H1 (cell line): Measurements from ENCODE around the gene EPB41L3. TPM values are rescaled to one million over a fixed set of nuclear protein-coding genes. Genes with fewer than 3 reads are reported as not detected.

ENCODE experiments used
- BACH1 ChIP-seq: IDR thresholded peaks from 2 replicates; pipeline ENCODE4 v1.6.1; 2012; ENCODE audit warnings: low read length, improper control_type of control experiment
- BRCA1 ChIP-seq: IDR thresholded peaks from 2 replicates; pipeline ENCODE4 v1.6.1; 2012; ENCODE audit warnings: low read depth, low read length, improper control_type of control experiment
- CBX5 ChIP-seq: fragments of 300-800, 300-1000 bp; sonication (generic); IDR thresholded peaks from 2 replicates; pipeline ENCODE4 v1.7.1; 2016; ENCODE audit warnings: antibody characterized with exemption, low read length, low read depth
- CREB1 ChIP-seq: IDR thresholded peaks from 2 replicates; pipeline ENCODE4 v1.6.1; 2012; ENCODE audit warnings: inconsistent platforms
- MAFK ChIP-seq: IDR thresholded peaks from 2 replicates; pipeline ENCODE4 v1.6.1; 2012; ENCODE audit warnings: low read depth, mild to moderate bottlenecking, improper control_type of control experiment, low read length
- SAP30 ChIP-seq: fragments of 300-600 bp; sonication (generic); IDR thresholded peaks from 2 replicates; pipeline ENCODE4 v1.7.1; 2012; ENCODE audit warnings: low read length, moderate library complexity, mild to moderate bottlenecking, inconsistent platforms; ENCODE audit not compliant: insufficient read depth, insufficient replicate concordance
- TAF7 ChIP-seq: optimal IDR thresholded peaks from 2 replicates; pipeline ENCODE3; 2011; ENCODE audit warnings: low read depth, mild to moderate bottlenecking, inconsistent platforms, low read length, moderate library complexity, borderline replicate concordance
- TCF12 ChIP-seq: IDR thresholded peaks from 2 replicates; pipeline ENCODE4 v1.6.1; 2011; ENCODE audit warnings: low read depth, mild to moderate bottlenecking, low read length
- polyA plus RNA-seq, 7 experiments: library from polyadenylated mRNA; depleted of rRNA in 3 of 7; stranded (reverse) in 5 of 7; unstranded in 2 of 7; fragments of >200 nt in 5 of 7; fragments of 200-250 nt in 2 of 7; gene quantifications; 1 replicate in 5 of 7; 2 replicates in 1 of 7; 4 replicates in 1 of 7; pipeline versions ENCODE4 v1.2.1 to v1.2.3, GENCODE V29; 2011 to 2013; ENCODE audit warnings: missing spikeins in 2 of 7, mixed read lengths in 2 of 7
- total RNA-seq: library from RNA; stranded (reverse); fragmentation: NEBNext Ultra II Directional; extraction: Animal tissue kit (Norgen Biotek cat#: 25700); gene quantifications from 2 replicates; pipeline ENCODE4 v1.2.1, GENCODE V29; 2021
- TF ChIP-seq, protein P1 (sequence below): fragments of 300-600 bp; sonication (generic); IDR thresholded peaks from 2 replicates; pipeline ENCODE4 v1.7.1; 2012; ENCODE audit warnings: low read length, moderate library complexity, mild to moderate bottlenecking, inconsistent platforms; ENCODE audit not compliant: insufficient replicate concordance
- TF ChIP-seq, protein P2 (sequence below): IDR thresholded peaks from 2 replicates; pipeline ENCODE4 v1.6.1; 2012; ENCODE audit warnings: low read length, inconsistent platforms

Gene EPB41L3
- total and polyA plus RNA-seq, 2 of the 8 experiments (the other 6 are each of a cell fraction or from before 2014, with no cell fraction given), result 7.9 to 16.1 TPM

GRCh38 chr18:5496305-5496704 is 47.5 kb downstream of the EPB41L3 start (continued):
- TF ChIP-seq, protein P1, sequence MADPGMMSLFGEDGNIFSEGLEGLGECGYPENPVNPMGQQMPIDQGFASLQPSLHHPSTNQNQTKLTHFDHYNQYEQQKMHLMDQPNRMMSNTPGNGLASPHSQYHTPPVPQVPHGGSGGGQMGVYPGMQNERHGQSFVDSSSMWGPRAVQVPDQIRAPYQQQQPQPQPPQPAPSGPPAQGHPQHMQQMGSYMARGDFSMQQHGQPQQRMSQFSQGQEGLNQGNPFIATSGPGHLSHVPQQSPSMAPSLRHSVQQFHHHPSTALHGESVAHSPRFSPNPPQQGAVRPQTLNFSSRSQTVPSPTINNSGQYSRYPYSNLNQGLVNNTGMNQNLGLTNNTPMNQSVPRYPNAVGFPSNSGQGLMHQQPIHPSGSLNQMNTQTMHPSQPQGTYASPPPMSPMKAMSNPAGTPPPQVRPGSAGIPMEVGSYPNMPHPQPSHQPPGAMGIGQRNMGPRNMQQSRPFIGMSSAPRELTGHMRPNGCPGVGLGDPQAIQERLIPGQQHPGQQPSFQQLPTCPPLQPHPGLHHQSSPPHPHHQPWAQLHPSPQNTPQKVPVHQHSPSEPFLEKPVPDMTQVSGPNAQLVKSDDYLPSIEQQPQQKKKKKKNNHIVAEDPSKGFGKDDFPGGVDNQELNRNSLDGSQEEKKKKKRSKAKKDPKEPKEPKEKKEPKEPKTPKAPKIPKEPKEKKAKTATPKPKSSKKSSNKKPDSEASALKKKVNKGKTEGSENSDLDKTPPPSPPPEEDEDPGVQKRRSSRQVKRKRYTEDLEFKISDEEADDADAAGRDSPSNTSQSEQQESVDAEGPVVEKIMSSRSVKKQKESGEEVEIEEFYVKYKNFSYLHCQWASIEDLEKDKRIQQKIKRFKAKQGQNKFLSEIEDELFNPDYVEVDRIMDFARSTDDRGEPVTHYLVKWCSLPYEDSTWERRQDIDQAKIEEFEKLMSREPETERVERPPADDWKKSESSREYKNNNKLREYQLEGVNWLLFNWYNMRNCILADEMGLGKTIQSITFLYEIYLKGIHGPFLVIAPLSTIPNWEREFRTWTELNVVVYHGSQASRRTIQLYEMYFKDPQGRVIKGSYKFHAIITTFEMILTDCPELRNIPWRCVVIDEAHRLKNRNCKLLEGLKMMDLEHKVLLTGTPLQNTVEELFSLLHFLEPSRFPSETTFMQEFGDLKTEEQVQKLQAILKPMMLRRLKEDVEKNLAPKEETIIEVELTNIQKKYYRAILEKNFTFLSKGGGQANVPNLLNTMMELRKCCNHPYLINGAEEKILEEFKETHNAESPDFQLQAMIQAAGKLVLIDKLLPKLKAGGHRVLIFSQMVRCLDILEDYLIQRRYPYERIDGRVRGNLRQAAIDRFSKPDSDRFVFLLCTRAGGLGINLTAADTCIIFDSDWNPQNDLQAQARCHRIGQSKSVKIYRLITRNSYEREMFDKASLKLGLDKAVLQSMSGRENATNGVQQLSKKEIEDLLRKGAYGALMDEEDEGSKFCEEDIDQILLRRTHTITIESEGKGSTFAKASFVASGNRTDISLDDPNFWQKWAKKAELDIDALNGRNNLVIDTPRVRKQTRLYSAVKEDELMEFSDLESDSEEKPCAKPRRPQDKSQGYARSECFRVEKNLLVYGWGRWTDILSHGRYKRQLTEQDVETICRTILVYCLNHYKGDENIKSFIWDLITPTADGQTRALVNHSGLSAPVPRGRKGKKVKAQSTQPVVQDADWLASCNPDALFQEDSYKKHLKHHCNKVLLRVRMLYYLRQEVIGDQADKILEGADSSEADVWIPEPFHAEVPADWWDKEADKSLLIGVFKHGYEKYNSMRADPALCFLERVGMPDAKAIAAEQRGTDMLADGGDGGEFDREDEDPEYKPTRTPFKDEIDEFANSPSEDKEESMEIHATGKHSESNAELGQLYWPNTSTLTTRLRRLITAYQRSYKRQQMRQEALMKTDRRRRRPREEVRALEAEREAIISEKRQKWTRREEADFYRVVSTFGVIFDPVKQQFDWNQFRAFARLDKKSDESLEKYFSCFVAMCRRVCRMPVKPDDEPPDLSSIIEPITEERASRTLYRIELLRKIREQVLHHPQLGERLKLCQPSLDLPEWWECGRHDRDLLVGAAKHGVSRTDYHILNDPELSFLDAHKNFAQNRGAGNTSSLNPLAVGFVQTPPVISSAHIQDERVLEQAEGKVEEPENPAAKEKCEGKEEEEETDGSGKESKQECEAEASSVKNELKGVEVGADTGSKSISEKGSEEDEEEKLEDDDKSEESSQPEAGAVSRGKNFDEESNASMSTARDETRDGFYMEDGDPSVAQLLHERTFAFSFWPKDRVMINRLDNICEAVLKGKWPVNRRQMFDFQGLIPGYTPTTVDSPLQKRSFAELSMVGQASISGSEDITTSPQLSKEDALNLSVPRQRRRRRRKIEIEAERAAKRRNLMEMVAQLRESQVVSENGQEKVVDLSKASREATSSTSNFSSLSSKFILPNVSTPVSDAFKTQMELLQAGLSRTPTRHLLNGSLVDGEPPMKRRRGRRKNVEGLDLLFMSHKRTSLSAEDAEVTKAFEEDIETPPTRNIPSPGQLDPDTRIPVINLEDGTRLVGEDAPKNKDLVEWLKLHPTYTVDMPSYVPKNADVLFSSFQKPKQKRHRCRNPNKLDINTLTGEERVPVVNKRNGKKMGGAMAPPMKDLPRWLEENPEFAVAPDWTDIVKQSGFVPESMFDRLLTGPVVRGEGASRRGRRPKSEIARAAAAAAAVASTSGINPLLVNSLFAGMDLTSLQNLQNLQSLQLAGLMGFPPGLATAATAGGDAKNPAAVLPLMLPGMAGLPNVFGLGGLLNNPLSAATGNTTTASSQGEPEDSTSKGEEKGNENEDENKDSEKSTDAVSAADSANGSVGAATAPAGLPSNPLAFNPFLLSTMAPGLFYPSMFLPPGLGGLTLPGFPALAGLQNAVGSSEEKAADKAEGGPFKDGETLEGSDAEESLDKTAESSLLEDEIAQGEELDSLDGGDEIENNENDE, result no peak
- TF ChIP-seq BRCA1 (no peak), CREB1 (no peak), SAP30 (no peak), TCF12 (no peak), CBX5 (no peak), MAFK (no peak), TAF7 (no peak), BACH1 (no peak)
- TF ChIP-seq, protein P2, sequence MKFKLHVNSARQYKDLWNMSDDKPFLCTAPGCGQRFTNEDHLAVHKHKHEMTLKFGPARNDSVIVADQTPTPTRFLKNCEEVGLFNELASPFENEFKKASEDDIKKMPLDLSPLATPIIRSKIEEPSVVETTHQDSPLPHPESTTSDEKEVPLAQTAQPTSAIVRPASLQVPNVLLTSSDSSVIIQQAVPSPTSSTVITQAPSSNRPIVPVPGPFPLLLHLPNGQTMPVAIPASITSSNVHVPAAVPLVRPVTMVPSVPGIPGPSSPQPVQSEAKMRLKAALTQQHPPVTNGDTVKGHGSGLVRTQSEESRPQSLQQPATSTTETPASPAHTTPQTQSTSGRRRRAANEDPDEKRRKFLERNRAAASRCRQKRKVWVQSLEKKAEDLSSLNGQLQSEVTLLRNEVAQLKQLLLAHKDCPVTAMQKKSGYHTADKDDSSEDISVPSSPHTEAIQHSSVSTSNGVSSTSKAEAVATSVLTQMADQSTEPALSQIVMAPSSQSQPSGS, result no peak
